Suprapubic skin (tissue), 4 donors: ENCODE measurements around the gene RPTOR.

Experiments
- EP300 ChIP-seq: sonication (generic); formaldehyde crosslinking; IDR thresholded peaks from one replicate; pipeline ENCODE4 v1.6.1; 2017; ENCODE audit warnings: antibody characterized with exemption
- POLR2A ChIP-seq, 2 donors: fragments of 450-650 bp; IDR thresholded peaks; one replicate each; pipeline ENCODE4 v1.6.1; 2017; ENCODE audit warnings: antibody characterized with exemption in 2 of 2, mild to moderate bottlenecking in 2 of 2, moderate library complexity in 2 of 2
- POLR2AphosphoS5 ChIP-seq, 3 donors: sonication (generic); formaldehyde crosslinking; IDR thresholded peaks; one replicate each; pipeline ENCODE4 v1.6.1; 2017; ENCODE audit warnings: antibody characterized with exemption in 3 of 3
- TF ChIP-seq, protein P1 (sequence below), 2 donors: fragments of 200-600 bp in 1 of 2; fragments of 450-650 bp in 1 of 2; sonication (generic) in 1 of 2; IDR thresholded peaks; one replicate each; pipeline ENCODE4 v1.5.1; 2016 to 2019; ENCODE audit warnings: antibody characterized with exemption in 2 of 2, mild to moderate bottlenecking in 1 of 2, moderate library complexity in 1 of 2

DNA sequence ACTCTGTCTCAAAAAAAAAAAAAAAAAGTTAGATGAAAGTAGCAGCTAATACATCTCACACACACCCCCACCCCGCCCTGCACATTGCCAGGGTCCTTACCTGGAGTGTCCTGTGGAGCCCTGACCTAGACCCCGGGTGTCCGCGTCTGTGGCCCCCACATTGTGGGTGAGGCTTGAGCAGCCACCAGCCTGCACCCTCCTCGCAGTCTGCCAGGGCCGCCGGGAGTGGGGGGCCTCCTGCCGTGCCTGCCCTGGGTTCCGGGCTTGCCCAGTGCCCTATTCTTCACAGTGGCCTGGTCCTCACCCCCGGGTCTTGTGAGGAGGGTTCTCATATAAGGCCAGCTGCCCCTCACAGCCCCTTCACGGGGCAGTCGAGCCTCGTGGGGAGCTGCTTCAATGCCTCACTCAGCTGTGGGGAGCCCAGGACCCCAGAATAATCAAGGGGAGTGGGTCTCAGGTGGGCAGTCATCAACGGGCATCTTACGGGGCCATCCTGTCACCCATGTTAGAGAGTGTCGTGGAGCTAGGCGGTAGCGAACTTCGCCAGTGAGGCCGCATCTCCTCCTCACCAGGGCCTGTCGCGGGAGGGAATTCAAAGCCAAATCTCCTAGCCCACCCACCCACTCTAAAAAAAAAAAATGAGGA, 361.1 kb downstream of the RPTOR start:
- TF ChIP-seq, protein P1, sequence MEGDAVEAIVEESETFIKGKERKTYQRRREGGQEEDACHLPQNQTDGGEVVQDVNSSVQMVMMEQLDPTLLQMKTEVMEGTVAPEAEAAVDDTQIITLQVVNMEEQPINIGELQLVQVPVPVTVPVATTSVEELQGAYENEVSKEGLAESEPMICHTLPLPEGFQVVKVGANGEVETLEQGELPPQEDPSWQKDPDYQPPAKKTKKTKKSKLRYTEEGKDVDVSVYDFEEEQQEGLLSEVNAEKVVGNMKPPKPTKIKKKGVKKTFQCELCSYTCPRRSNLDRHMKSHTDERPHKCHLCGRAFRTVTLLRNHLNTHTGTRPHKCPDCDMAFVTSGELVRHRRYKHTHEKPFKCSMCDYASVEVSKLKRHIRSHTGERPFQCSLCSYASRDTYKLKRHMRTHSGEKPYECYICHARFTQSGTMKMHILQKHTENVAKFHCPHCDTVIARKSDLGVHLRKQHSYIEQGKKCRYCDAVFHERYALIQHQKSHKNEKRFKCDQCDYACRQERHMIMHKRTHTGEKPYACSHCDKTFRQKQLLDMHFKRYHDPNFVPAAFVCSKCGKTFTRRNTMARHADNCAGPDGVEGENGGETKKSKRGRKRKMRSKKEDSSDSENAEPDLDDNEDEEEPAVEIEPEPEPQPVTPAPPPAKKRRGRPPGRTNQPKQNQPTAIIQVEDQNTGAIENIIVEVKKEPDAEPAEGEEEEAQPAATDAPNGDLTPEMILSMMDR (IDR thresholded peaks at IDR 0.05) = no peak
- TF ChIP-seq POLR2A (IDR thresholded peaks at IDR 0.05) = no peak
- no peak for TF ChIP-seq POLR2AphosphoS5 (IDR thresholded peaks at IDR 0.05)
- TF ChIP-seq EP300 = no peak
